Measurements from ENCODE around the gene FOXN3. TPM values are rescaled to one million over a fixed set of nuclear protein-coding genes. Genes with fewer than 3 reads are reported as not detected.

Gene FOXN3
- polyA plus RNA-seq, 1 of the 3 experiments (the other 2 are of a cell fraction), result 9.8 TPM

DNA sequence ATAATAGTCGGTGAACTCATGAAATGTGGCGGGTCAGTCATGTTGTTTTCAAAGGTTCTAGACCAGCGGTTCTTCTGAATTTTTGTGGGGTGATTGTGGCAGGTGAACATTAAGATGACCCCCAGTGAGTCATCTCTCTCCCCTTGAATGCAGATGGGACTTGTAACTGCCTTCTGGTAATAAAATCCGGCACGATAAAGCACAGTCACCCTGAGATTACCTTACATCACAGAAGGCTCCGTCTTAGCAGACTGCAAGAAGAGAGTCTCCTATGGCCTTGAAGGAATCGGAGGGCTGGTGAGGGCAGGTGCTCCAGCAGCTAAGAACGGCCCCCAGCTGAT is 189.6 kb downstream of the FOXN3 start:
- Histone ChIP-seq H2AFZ (ENCODE audit: low read depth) (no peak overlapping the region), H3K79me2 (ENCODE audit: insufficient read depth) (no peaks in the 10 kb centered on the region; the same call in 1 of the 2 replicates), H4K20me1 (ENCODE audit: insufficient read depth) (no peaks in the 10 kb centered on the region), H3K4me2 (no peak overlapping the region), H3K4me3 (ENCODE audit: low read depth in 2 of 2, low read length in 1 of 2) (no peak overlapping the region), H3F3A (replicated peaks; ENCODE audit: insufficient read depth) (no peaks in the 10 kb centered on the region), H3K27me3 (ENCODE audit: insufficient read depth) (no peaks in the 10 kb centered on the region), H3K9ac (no peak overlapping the region), H3K4me1 (ENCODE audit: control insufficient read depth in 1 of 2, insufficient read depth in 2 of 2, low read depth in 1 of 2, low read length in 1 of 2) (peaks cover 0 to 13% of the 10 kb centered on the region in 2 experiments; a peak in 1 of 4 replicates), H3K9me2 (no peaks in the 10 kb centered on the region), H3K36me3 (replicated peaks in 1 of 2; ENCODE audit: control insufficient read depth in 1 of 2, insufficient read depth in 2 of 2, low read length in 1 of 2) (no peaks in the 10 kb centered on the region), H3K27ac (ENCODE audit: low read depth in 2 of 2, low read length in 1 of 2) (no peak overlapping the region), H3K9me3 (no peaks in the 10 kb centered on the region)
- ChIA-PET POLR2A (interaction anchor here (1.4 kb wide), 1 partner anchor 15 kb away, joined by 4 read pairs; no protein-coding TSS in a partner anchor), CTCF (interaction anchor here (0.9 kb wide), 1 partner anchor 33 kb away, joined by 3 read pairs; no protein-coding TSS in a partner anchor)
- DNase-seq, result no peak
- WGBS (ENCODE audit: low lambda C conversion rate), result 86% methylated on average over 8 of the region's 8 CpGs
- TF ChIP-seq CHD2 (IDR thresholded peaks at IDR 0.05; ENCODE audit: low read length, partially characterized antibody), result no peak
- TF ChIP-seq, protein P1, sequence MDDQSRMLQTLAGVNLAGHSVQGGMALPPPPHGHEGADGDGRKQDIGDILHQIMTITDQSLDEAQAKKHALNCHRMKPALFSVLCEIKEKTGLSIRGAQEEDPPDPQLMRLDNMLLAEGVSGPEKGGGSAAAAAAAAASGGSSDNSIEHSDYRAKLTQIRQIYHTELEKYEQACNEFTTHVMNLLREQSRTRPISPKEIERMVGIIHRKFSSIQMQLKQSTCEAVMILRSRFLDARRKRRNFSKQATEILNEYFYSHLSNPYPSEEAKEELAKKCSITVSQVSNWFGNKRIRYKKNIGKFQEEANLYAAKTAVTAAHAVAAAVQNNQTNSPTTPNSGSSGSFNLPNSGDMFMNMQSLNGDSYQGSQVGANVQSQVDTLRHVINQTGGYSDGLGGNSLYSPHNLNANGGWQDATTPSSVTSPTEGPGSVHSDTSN (IDR thresholded peaks at IDR 0.05), result no peak
- no peak for TF ChIP-seq TCF12 (IDR thresholded peaks at IDR 0.05)
- TF ChIP-seq NRF1 (IDR thresholded peaks at IDR 0.05; ENCODE audit: low read depth, low read length), result no peak
- TF ChIP-seq ELF1 (IDR thresholded peaks at IDR 0.05), result no peak
- no peak for TF ChIP-seq SIN3A (IDR thresholded peaks at IDR 0.05; ENCODE audit: borderline replicate concordance, low read depth, low read length)
- no peak for TF ChIP-seq RAD21 (IDR thresholded peaks at IDR 0.05; ENCODE audit: low read length)
- TF ChIP-seq POLR2AphosphoS5 (IDR thresholded peaks at IDR 0.05; ENCODE audit: low read depth, low read length), result no peak

DNA sequence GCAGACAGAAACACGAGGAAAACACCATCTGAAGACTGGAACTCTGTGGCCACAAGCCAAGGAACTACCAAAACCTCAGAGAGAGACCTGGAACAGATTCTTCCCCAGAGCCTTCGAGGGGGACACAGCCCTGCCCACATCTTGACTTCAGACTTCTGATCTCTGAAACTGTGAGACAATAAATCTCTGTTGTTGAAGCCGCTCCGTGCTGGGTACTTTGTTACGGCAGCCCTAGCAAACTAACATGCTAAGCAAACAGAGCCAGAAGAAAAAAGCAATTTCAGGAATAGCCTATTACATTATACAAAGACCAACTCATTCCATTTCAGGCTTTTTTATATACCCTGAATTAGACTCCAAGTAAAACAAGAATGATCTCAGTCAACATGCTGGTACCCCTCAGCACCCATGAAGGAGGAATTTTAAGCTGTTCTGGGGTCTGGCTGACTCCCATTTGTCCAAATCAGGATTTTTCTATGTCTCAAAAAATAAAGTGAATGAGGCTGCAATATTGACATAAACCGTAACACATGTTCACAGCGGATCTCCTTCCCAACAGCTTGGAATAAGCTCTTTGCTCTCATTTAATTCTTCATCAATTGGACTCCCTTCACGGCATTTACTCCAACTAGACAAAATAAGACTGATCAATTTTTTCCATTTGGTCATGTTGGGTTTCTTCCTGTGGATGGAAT is 190.1 kb downstream of the FOXN3 start:
- H3K79me2 ChIP-seq (ENCODE audit: insufficient read depth), result no peaks in the 10 kb centered on the region; the same call in 1 of the 2 replicates
- no peaks in the 10 kb centered on the region for H3F3A ChIP-seq (replicated peaks; ENCODE audit: insufficient read depth)
- no peaks in the 10 kb centered on the region for H3K9me2 ChIP-seq
- H3K27me3 ChIP-seq (ENCODE audit: insufficient read depth), result no peaks in the 10 kb centered on the region
- H3K36me3 ChIP-seq (replicated peaks in 1 of 2; ENCODE audit: control insufficient read depth in 1 of 2, insufficient read depth in 2 of 2, low read length in 1 of 2), result no peaks in the 10 kb centered on the region
- no peak overlapping the region for H3K4me2 ChIP-seq
- no peak overlapping the region for H3K27ac ChIP-seq (ENCODE audit: low read depth in 2 of 2, low read length in 1 of 2)
- POLR2A ChIA-PET, result interaction anchor here (1.4 kb wide), 1 partner anchor 14 kb away, joined by 4 read pairs; no protein-coding TSS in a partner anchor
- H4K20me1 ChIP-seq (ENCODE audit: insufficient read depth), result no peaks in the 10 kb centered on the region
- H3K9me3 ChIP-seq, result no peaks in the 10 kb centered on the region
- H3K4me3 ChIP-seq (ENCODE audit: low read depth in 2 of 2, low read length in 1 of 2), result no peak overlapping the region
- H3K4me1 ChIP-seq (ENCODE audit: control insufficient read depth in 1 of 2, insufficient read depth in 2 of 2, low read depth in 1 of 2, low read length in 1 of 2), result peaks cover 0 to 11% of the 10 kb centered on the region in 2 experiments; a peak in 1 of 4 replicates
- WGBS (ENCODE audit: low lambda C conversion rate), result 84% methylated on average over 8 of the region's 8 CpGs
- CTCF ChIA-PET, result interaction anchor here (0.9 kb wide), 1 partner anchor 33 kb away, joined by 3 read pairs; no protein-coding TSS in a partner anchor
- H3K9ac ChIP-seq, result no peak overlapping the region
- DNase-seq, result no peak
- H2AFZ ChIP-seq (ENCODE audit: low read depth), result no peak overlapping the region
- TF ChIP-seq YY1 (IDR thresholded peaks at IDR 0.05; ENCODE audit: low read depth) (no peak), EP300 (IDR thresholded peaks at IDR 0.05; ENCODE audit: borderline replicate concordance in 1 of 2, low read depth in 1 of 2, low read length in 1 of 2) (no peak), TAF1 (IDR thresholded peaks at IDR 0.05; ENCODE audit: borderline replicate concordance, low read depth, low read length) (no peak), CHD2 (IDR thresholded peaks at IDR 0.05; ENCODE audit: low read length, partially characterized antibody) (no peak), TEAD4 (IDR thresholded peaks at IDR 0.05; ENCODE audit: borderline replicate concordance, insufficient read depth) (no peak), GABPA (IDR thresholded peaks at IDR 0.05; ENCODE audit: low read depth) (no peak), RXRA (IDR thresholded peaks at IDR 0.05; ENCODE audit: borderline replicate concordance, low read depth) (no peak), SIN3A (IDR thresholded peaks at IDR 0.05; ENCODE audit: borderline replicate concordance, low read depth, low read length) (no peak), RAD21 (IDR thresholded peaks at IDR 0.05; ENCODE audit: low read length) (no peak), NRF1 (IDR thresholded peaks at IDR 0.05; ENCODE audit: low read depth, low read length) (no peak), RFX5 (IDR thresholded peaks at IDR 0.05; ENCODE audit: low read length) (no peak), MXI1 (IDR thresholded peaks at IDR 0.05; ENCODE audit: low read depth, low read length) (no peak), RCOR1 (IDR thresholded peaks at IDR 0.05; ENCODE audit: low read length) (no peak), JUND (IDR thresholded peaks at IDR 0.05) (no peak)
- TF ChIP-seq, protein P1 (IDR thresholded peaks at IDR 0.05), result no peak
- TF ChIP-seq, protein P2, sequence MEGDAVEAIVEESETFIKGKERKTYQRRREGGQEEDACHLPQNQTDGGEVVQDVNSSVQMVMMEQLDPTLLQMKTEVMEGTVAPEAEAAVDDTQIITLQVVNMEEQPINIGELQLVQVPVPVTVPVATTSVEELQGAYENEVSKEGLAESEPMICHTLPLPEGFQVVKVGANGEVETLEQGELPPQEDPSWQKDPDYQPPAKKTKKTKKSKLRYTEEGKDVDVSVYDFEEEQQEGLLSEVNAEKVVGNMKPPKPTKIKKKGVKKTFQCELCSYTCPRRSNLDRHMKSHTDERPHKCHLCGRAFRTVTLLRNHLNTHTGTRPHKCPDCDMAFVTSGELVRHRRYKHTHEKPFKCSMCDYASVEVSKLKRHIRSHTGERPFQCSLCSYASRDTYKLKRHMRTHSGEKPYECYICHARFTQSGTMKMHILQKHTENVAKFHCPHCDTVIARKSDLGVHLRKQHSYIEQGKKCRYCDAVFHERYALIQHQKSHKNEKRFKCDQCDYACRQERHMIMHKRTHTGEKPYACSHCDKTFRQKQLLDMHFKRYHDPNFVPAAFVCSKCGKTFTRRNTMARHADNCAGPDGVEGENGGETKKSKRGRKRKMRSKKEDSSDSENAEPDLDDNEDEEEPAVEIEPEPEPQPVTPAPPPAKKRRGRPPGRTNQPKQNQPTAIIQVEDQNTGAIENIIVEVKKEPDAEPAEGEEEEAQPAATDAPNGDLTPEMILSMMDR (IDR thresholded peaks at IDR 0.05), result no peak
- TF ChIP-seq, protein P3, sequence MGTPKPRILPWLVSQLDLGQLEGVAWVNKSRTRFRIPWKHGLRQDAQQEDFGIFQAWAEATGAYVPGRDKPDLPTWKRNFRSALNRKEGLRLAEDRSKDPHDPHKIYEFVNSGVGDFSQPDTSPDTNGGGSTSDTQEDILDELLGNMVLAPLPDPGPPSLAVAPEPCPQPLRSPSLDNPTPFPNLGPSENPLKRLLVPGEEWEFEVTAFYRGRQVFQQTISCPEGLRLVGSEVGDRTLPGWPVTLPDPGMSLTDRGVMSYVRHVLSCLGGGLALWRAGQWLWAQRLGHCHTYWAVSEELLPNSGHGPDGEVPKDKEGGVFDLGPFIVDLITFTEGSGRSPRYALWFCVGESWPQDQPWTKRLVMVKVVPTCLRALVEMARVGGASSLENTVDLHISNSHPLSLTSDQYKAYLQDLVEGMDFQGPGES (IDR thresholded peaks at IDR 0.05; ENCODE audit: low read depth, low read length), result no peak
- TF ChIP-seq, protein P4, sequence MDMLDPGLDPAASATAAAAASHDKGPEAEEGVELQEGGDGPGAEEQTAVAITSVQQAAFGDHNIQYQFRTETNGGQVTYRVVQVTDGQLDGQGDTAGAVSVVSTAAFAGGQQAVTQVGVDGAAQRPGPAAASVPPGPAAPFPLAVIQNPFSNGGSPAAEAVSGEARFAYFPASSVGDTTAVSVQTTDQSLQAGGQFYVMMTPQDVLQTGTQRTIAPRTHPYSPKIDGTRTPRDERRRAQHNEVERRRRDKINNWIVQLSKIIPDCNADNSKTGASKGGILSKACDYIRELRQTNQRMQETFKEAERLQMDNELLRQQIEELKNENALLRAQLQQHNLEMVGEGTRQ (IDR thresholded peaks at IDR 0.05; ENCODE audit: borderline replicate concordance, low read depth, low read length), result no peak

Measured in SK-N-SH (cell line).